Measurements from ENCODE around the gene OR6M1.

The OR6M1 gene

GRCh38 chr11:123775289-123775688, 30.9 kb downstream of the OR6M1 start:
- no peak for DNase-seq

- no peak for DNase-seq
These were observed 32.2 kb downstream of the OR6M1 start for GRCh38 chr11:123773959-123774358.

- DNase-seq: no peak
These were observed 33.1 kb downstream of the OR6M1 start for GRCh38 chr11:123773026-123773425.

GRCh38 chr11:123771664-123772063, 34.5 kb downstream of the OR6M1 start:
- DNase-seq: no peak

GRCh38 chr11:123770712-123771111, 35.4 kb downstream of the OR6M1 start:
- no peak for DNase-seq

- no peak for DNase-seq
These were observed 40.5 kb downstream of the OR6M1 start for GRCh38 chr11:123765601-123766000.

- no peak for DNase-seq
These were observed 43.7 kb downstream of the OR6M1 start for GRCh38 chr11:123762422-123762821.

- DNase-seq: no peak
These were observed 45.3 kb downstream of the OR6M1 start for GRCh38 chr11:123760894-123761293.

- no peak for DNase-seq
These were observed 48.2 kb downstream of the OR6M1 start for GRCh38 chr11:123757976-123758375.

GRCh38 chr11:123755813-123756212, 50.3 kb downstream of the OR6M1 start:
- DNase-seq: no peak
